NCI-H146 (cell line): ENCODE data around the gene SNAPIN.
A peak's percentile ranks its signal among the peaks of the same experiment; 100 is the strongest.
"Not testable (repeated sequence)": the region's sequence is repeated elsewhere in the genome, so short reads cannot be mapped to it uniquely, and the experiment has no call there.

Source experiments
- DNase-seq: peaks from one replicate; lab custom pipeline; 2025; lab: John Stamatoyannopoulos, UW

The SNAPIN gene

DNA sequence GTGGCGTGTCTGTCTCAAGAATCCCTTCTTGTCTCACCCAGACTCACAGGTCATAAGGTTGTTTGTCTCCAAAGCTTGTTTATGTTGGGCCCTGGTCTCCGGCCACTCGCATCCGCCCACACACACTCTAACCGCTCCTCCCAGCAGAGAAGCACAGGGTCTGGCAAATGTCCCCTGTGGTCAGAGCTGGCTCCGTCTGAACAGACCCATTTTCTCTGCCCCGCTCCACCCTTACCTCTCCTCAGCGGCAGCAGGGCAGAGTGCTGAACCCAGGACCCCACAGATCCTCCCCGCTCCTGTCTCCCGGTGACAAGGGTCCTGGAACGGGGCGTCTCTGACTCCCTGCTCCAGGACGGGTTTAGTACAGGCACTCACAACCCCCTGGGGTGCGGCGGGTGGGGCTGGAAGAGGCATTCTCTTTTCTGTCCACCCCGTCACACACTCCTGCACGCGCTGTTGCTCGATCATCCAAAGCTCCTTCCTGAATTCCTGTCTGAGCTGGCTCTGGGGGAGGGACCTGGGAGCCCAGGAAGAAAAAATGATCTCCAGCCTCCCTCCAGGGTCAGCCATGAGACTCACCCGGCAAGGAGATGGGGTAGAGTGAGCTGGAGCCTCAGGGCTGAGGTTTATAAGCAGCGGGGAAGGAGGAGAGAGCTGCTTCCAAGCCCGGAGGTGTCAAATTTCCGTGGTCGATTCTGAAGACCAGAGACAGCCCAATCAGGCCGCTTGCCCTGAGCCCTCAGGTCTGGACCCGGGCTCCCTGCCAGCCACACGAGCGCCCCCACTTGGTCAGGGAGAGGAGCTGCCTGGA is 31.4 kb upstream of the SNAPIN start, which contains the start of gene S100A13:
Gene S100A13, minus strand, starts transcription at position 602 of the 811 bp plus-strand sequence. CDS start 1,033 bp downstream, outside the sequence.
- peak; percentile 94 for DNase-seq

DNA sequence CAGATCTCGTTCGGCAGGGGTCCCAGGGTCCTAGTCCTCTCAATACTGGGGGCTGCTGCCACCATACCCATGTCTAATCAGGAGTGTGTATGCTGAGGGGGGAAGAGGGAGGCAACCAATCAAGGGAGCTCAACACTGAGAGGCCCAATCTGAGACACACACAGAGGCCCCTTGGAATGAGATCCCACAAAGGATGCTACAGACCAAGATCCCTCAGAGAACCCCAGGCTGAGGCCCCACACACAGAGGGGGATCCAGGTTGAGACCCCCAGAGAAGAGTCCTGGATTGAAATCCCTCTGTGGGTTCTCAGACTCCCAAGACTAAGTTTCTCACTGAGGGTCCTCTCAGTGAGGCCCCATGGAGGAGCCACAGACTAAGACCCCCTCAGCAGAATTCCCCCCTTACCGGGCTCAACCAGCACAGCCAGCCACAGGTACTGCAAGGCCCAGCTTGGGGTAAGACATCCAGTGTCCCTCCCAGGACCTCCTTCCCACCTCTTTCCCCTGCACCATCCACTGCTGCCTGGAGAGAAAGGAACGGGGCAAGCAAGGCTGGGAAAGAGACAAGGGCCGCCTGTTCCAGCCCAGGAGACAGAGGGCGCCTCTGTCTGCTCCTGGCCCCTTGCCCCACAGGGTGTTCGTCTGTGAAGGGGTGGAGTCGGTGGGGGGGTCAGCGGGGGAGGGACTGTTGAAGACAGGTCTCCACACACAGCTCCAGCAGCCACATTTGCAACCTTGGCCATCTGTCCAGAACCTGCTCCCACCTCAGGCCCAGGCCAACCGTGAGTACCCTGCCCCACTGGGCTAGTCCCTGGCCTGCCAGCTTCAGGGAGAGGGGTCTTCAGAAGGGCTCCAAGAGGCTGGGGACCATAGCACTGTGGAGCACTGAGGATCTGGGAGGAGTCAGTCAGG is 30.5 kb upstream of the SNAPIN start, which contains the start of gene S100A1:
Gene S100A1, plus strand, starts transcription at position 720 of the 912 bp plus-strand sequence. CDS start 2,088 bp downstream, outside the sequence.
- no peak for DNase-seq

DNA sequence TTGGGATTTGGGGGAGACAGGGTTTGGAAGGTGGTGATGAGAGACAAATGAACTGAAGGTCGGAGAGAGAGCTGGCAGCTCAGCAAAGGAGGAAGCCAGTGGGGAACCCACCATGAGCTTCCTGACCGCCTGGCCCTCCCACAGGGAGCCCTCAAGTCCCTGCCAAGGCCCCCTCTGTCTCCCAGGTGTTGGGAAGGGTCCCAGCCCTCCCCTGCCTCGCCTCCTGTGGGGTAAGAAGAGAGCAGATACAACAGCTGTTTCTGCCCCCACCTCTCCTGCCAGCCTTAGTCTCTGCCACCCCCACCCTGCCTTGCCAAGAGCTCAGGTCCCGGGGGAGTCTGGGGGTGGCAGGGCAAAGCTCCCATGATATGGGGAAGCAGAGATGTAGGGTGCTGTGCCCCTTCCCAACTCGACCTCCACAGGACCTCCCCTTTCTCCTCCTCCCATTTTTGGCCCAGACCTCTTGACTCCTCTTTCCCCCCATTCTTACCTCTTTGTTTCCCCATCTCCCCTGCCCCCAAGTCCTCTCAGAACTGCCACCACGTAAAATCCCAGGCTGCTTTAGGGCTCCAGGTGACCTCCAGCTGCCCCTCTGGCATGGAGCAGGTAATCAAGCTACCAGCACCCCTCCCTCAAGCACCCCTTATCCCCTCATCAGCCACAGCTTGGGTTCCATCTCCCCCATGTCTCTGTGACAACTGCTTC is 29.7 kb upstream of the SNAPIN start:
- no peak for DNase-seq

DNA sequence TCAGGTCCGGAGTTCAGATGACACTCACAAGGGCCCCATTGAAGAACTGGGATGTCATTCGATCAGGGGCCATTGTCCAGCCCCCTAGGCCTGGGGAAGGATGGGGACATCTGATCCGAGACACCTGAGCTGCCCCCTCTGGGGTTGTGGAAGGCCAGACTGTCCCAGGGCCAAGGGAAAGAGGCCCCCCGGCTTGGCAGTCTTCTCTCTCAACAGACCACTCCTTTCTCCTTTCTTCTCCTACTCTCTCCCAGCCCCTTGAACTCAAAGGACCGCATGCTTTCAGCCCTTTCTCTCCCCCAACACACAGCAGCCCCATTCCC is 29.2 kb upstream of the SNAPIN start:
- no peak for DNase-seq

DNA sequence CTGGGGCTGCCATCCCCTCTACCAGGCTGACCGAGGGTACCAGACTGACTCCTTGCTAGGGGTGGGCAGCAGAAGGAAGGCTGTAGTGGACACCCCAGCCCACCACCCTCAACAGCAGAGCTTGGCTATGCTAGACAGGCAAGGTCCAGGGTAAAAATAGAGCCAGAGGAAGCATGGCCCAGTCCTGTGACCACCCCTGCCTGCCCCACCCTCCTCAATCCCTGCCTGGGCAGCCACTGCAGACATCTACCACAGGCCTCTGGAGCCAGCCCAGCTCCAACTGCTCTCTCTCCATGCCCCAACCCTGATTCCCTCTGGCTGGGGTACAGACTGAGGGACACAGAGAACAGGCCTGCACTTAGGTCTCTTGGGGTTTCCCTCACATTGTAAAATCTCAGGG is 28.5 kb upstream of the SNAPIN start:
- DNase-seq = no peak

DNA sequence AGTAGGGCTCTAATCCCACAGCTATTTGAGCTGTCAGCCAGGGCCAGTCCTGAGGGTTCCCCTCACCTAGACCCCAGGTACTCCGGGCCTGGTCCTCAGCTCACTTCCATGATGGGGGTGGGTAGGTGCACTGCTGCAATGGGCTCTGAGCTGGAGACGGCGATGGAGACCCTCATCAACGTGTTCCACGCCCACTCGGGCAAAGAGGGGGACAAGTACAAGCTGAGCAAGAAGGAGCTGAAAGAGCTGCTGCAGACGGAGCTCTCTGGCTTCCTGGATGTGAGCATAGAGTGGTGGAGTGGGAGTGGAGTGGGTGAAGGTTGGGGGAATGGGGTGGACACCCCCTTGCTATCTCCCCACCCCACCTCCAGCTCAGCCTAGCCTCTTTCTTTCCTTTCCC is 28.1 kb upstream of the SNAPIN start:
- DNase-seq = no peak

DNA sequence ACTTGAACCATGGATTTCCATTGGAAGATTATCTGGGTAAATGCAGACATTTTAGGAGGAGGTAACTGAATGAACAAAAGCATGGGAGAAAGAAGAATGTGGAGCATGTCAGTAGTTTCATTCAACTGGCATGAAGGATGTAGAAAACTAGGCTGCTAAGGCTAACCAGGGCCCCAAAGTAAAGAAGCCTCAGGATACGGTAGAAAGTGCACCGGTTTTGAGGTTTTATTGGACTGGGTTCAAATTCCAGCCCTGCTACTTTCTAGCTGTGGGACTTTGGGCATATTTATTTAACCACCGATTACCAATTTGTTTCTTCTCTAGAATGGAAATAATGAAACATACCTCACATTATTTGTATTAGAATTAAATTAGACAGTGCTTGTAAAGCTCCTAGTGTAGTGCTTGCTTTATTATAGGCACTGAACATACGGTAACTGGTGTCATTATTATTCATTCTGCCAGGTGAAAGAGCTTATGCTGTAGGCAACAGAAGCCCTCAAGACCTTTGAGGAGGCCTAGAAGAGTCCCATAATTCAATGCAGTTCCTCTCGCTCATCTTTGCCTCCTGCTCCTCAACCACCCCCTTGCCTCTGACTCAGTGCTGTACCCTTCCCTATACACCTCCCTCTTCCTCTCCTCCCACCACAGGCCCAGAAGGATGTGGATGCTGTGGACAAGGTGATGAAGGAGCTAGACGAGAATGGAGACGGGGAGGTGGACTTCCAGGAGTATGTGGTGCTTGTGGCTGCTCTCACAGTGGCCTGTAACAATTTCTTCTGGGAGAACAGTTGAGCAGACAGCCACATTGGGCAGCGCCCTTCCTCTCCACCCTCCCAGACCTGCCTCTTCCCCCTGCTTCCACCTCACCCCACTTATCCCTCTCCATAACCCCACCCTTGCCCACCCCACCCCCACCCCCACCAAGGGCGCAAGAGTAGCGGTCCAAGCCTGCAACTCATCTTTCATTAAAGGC is 27.2 kb upstream of the SNAPIN start:
- DNase-seq = no peak

DNA sequence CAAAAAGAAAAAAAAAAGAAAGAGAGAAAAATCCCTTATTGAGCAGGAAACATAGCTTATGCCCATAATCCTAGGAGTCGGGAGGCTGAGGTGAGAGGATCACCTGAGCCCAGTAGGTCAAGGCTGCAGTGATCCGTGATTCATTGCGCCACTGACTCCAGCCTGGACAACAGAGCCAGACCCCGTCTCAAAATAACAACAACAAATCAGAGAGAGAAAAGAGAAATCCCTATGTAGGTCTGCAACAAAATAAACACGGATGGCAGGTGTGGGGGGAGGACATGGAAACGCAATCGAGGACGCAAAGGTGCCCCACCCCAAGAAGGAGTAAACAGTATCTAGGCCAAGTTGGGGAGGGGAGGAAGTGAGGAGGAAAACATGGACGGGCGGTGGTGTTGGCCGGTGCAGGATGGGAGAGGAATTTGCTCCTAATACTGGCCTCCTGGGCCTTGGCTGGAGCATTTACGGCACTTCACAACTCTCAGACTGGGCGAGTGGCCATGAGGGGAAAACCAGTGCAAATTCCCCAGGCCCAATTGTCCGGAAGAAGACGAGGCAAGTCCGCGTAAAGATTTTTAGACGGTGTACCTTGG is 25.2 kb upstream of the SNAPIN start:
- peak; percentile 71 for DNase-seq

DNA sequence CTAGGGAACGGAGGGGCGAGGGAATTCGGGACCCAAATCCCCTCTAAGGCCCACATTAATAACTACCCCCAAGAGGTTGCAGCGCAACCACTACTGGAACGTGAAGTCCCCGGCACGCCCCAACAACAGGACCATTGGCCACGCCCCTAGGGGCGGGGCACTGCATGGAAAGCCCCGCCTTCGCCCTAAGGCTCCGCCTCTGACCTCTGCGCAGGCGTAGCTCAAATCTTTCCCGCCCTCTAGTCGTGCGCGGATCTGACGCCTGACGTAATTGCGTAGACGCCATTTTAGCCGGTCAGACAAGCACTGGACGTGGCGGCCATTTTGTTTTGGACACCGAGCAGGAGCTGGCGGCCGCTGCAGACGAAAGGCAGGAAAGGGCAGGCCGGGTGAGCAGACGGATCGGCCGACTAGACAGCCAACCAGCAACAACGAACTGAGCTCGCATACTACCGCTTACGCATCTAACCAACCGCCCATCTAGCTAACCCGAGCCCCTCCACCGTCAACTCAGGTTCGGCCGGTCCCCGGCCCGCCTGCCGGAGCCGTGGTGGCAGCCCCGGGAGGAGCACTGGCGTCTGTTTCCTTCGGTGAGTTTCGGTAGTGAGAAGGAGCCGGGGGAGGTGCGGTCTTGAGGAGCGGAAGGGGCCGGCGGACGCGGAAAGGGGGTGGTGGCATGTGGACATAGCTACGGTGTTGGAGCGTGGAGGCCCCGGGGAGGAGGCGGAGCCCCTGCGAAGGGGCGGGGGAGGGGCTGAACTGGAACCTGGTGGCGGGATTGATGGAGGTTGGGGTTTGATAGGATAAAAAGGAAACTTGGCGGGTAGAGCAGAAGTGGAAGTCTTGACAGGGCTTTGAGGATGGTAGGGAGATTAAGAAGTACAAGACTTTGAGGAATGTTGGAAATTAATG is 24.5 kb upstream of the SNAPIN start, which contains the start of gene CHTOP:
Gene CHTOP, plus strand, starts transcription at position 313 of the 912 bp plus-strand sequence. CDS start 2,523 bp downstream, outside the sequence.
- DNase-seq = peak; percentile 99

DNA sequence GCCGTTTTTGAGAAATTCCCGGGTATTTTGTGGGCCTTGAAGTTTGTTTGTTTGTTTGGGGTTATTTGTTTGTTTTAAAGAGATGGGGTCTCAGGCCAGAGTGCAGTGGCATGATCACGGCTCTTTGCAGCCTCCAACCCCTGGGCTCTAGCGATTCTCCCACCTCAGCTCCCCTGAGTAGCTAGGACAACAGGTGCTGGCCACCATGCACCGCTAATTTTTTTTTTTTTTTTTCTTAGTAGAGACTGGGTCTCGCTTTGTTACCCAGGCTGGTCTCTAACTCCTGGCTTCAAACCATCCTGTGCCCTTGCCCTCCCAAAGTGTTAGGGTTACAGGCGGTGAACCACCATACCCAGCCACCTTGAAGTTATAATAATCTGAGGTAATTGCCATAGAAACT is 22.6 kb upstream of the SNAPIN start:
- no peak for DNase-seq

DNA sequence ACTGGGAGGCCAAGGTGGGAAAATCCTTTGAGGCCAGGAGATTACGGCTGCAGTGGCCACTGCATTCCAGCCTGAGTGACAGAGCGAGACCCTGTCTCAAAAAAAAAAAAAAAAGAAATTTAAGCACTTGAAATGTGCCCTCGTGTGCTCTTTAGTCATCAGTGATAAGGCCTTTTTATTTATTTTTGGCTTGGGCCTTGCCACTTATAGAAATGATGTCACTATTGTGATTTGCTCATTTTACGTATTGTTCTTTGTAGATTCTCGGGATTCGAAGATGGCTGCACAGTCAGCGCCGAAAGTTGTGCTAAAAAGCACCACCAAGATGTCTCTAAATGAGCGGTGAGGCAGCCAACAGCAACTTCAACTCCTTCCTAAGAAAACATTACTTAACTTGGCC is 22.2 kb upstream of the SNAPIN start:
- DNase-seq = no peak

DNA sequence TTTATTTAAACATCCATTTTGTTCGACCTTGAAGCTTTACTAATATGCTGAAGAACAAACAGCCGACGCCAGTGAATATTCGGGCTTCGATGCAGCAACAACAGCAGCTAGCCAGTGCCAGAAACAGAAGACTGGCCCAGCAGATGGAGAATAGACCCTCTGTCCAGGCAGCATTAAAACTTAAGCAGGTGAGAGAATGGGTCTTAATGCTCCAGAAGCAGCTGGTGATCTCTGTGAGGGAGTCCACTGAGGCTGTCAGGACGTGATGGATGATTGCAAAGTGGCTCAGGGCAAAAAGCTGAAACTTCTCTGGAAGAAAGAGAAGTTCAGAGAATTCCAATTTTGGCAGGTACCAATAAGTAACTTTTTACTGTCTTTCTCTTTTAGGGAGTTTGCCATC is 20.2 kb upstream of the SNAPIN start:
- DNase-seq = no peak

DNA sequence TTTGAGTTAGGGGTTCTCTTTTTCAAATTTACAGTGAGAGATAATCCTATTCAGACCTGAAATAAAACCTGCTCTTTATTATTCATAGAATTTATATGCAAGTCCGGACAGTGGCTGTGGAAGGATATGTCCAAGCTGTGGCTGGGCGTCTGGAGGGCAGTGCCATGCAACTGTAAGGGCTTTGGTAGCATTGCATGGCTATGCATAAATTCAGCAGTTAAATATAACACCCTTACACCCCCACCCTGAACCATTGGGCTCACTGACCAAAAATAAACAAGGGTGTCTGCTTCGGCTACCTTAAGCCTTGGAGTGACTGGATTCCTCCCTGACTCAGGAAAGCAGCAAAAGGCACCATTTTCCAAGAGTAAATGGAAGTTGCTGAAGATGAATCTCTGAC is 19.2 kb upstream of the SNAPIN start:
- no peak for DNase-seq

DNA sequence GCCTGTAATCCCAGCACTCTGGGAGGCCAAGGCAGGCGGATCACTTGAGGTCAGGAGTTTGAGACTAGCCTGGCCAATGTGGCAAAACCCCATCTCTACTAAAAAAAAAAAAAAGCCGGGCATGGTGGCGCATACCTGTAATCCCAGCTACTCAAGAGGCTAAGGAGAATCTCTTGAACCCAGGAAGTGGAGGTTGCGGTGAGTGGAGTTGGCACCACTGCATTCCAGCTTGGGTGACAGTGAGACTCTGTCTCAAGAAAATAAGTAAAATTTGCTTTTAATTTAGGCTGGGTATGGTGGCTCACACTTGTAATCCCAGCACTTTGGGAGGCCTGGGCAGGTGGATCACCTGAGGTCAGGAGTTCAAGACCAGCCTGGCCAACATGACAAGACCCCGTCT is 18.3 kb upstream of the SNAPIN start:
- not testable (repeated sequence) for DNase-seq

DNA sequence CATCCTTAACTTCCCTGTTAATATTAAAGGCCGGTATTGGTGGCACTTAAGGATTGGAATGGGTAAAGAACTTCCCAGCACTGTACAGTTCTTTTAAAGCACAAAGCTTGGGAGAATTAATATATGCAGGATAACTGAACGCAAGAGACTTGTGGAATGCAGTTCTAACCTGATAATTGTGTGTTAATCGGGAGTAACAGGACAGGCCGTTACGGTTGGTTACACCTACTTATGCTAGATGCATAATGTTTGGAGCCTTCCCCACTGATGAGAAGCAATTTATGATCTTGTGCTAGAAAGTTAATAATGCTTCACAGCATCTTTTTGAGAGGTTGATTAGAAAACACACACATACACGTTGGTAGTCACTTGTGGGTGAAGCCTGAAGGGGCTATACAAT is 17.6 kb upstream of the SNAPIN start:
- DNase-seq = no peak

DNA sequence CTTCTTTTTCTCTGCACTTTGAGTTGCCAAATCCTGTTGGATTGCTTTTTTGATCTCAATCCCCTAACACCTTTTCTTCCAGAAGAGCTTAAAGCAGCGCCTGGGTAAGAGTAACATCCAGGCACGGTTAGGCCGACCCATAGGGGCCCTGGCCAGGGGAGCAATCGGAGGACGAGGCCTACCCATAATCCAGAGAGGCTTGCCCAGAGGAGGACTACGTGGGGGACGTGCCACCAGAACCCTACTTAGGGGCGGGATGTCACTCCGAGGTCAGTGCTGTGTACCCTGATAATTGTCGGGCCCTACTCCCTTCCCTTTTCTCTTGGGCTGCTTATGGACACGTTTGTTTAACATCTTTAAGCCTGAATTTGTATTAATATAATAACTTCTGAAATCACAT is 16.3 kb upstream of the SNAPIN start:
- DNase-seq = no peak

DNA sequence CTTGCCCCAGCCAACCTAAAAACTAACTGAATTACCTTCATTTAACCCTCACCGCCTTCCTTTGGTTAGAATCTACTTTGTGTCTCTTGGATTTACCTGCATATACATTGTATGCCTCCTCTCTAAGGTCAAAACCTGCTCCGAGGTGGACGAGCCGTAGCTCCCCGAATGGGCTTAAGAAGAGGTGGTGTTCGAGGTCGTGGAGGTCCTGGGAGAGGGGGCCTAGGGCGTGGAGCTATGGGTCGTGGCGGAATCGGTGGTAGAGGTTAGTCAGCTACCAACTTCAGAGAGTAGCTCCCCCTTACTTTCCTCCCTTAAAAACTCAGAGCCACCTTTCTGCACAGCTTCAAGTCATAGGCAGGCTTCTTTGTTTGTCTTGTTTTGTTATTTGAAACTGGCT is 15.4 kb upstream of the SNAPIN start:
- no peak for DNase-seq

DNA sequence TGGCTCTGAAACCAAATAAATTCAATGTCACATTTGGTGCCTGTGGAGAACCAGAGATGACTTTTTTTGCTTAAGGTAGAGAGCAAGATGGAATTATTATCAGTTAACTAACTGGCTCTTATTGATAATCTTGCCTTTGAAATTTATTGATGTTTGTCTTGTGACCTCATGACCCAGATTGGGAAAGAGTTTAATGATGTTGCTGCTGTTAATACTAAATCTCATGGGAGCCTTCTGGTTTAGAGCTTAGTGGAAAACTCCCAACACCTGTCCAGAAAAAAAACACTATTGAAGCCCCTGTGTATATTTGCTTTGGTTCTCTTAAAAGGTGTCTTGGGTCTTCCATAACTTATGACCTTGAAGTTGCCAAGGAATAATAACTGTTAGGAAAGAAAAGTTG is 14.7 kb upstream of the SNAPIN start:
- no peak for DNase-seq

DNA sequence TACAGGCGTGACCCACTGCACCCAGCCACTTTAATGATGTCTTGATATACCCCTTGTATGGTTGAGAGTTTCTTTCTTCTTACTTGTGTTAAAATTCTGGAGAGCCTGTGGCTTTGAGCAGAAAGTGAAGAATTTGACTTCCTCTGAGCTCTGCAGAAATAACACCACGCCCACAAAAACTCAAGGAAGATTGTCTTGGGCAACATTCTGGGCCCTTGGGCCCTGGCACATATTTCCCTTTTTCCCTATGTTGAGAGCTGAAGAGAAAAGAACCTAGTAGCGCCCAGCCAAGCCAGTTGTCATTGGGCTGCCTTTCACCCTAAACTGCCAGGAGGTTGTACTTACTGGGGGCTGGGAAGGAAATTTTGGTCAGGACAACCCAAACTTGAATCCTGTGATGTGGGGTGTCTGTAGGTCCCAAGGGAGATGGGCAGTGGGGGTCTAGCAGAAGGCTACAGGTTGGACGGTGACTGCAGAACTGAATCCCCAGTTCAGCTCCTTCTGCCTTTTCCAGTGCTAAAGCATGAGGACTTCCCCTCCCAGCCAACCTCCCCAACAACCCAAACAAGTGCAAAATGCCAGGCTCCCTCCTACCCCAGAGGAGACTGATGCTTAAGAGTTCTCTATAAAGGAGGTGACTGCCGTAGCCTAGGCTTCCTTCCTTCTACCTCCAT is 11.7 kb upstream of the SNAPIN start:
- no peak for DNase-seq
